Islet of Langerhans (tissue), 1 donor: Measurements from ENCODE around the gene CYP11A1.

ENCODE experiments used
- FAIRE-seq: peaks from one replicate; lab custom pipeline; 2011; peaks lifted over from hg19 to GRCh38; lab: Jason Lieb, UNC

The CYP11A1 gene

GRCh38 chr15:74367296-74367854 is at the start of gene CYP11A1:
Gene CYP11A1, minus strand, starts transcription at chr15:74367646. Its CDS starts 61 bp downstream, at chr15:74367585.
- no peak for FAIRE-seq

- FAIRE-seq, result no peak
These were observed 49.8 kb upstream of the CYP11A1 start for GRCh38 chr15:74417225-74417624.

GRCh38 chr15:74415966-74416916 is 48.8 kb upstream of the CYP11A1 start:
- FAIRE-seq, result no peak

DNA sequence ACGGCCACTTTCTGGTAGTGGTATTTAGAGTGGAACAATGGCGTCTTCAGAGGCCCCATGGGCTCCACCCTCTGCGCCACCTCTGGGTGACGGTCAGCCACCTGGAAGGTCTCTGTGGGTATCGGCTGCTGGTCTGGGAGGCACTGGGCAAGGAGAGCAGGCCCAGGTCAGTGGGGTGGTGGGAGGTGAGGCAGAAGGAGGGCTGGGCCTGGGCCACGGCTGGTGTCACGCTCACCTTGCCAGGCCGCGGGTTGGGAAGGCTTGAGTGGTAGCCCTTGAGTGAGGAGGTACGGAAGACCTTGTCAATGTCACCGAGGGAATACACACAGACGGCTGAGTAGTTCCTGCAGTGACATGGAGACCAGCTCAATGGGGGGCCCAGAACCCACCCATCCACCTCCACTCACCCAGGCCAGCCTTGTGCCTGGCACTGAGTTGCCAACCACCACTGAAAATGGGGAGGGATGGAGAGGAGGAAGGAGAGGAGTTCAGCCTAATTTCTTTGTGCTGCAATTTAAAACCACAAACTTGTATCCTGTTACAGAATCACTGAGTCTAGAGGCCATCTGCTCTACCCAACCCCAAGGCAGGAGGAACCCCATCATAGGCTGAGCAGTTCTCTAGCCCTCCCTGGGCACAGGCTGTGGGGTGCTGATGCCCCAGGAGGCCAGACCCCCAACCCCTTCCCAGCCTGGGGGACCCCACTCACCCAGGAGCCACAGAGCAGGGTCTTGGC is 47.3 kb upstream of the CYP11A1 start:
- no peak for FAIRE-seq

GRCh38 chr15:74414081-74414580 is 46.7 kb upstream of the CYP11A1 start:
- no peak for FAIRE-seq

- FAIRE-seq, result no peak
These were observed 46.1 kb upstream of the CYP11A1 start for GRCh38 chr15:74413350-74414080.

- FAIRE-seq, result no peak
These were observed 44.7 kb upstream of the CYP11A1 start for GRCh38 chr15:74412159-74412558.

GRCh38 chr15:74411686-74412085 is 44.2 kb upstream of the CYP11A1 start:
- no peak for FAIRE-seq

- FAIRE-seq, result no peak
These were observed 43.1 kb upstream of the CYP11A1 start for GRCh38 chr15:74410502-74410901.

DNA sequence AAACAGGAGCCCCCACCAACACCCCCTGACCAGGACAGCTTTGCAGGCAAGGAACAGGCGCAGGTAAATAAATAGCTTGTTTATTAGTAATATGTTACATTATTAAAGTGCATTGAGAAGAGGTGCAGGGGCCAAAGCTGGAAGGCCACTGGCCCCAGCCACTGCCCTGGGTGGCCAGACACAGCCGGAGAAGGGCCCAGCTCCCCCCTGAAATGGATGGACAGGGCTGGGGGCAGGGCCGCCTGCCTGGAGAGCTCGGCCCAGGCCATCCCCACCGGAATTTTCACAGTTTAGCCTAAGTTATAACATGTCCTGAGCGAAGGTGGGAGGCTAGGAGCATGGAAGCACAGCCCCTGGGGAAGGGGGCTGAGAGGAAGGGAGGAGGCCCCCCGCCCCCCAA is 41.8 kb upstream of the CYP11A1 start:
- no peak for FAIRE-seq

DNA sequence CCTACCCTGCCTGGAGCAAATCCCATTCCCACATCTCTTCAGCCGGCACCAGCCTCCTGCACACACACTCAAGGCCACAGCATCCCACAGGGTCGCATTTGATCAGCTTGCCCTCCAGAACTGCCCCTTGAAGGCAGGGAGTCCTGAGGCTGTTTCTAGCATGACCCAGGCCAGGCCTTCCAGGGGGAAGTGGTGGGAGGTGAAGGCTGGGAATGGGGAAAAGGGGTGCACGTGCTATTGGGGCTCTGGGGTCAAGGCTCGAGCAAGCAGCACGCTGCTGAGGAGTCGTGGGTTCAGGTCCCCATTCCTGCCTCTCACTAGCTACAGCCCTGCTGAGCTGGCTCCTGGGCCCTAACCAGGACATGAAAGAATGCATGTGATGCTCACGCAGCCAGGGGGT is 41.4 kb upstream of the CYP11A1 start:
- FAIRE-seq, result no peak

DNA sequence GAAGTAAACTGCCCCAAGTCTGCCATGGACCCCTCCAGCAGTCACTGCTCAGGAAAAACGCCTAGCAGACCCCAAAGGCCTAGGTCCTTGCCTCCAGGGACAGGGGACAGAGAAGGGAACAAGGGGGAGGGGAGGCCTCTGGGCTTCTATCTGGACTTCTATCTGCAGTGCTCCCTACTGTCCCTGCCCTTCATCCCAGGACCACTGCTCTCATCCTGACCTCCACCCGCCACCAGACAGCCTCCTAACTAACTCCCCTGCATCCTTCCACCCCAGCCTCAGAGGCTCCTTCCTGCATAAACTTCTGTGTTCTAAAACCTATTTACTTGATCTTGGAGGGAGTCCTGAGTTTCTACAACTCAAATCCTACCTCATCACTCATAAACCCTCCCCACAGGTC is 40.9 kb upstream of the CYP11A1 start:
- no peak for FAIRE-seq

DNA sequence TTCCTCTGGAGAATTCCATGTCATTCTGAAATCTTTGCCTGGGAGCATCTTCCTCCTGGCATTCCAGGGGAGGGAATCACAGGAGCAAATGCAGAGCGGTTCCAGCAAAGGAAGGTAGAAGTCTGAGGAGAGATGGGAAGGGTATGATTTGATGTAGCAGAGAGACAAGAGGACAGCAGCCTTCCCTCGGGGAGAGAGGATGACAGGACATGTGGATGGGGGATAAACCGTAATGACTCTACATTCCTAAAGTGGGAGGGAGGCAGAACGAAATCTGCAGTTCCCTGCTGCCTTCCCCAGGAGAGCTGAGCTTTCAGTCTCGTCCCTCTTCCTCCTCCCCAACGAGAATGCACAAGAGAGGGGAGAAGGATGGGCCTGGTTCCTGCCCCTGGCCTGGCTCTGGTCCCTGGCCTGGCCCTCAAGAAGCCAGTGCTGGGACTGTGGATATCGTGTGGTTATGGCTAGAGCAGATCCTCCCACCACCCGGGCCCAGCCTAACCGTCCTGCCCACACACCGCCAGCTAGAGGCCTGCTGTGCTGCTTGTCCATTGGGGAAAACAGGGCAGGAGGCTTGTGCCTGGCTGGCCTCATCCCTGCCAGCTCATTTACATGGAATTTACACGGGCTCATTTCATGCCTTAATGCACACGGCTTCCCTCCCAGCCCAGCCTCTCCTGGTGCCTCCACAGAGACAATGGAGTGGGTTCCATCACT is 39.7 kb upstream of the CYP11A1 start:
- no peak for FAIRE-seq

DNA sequence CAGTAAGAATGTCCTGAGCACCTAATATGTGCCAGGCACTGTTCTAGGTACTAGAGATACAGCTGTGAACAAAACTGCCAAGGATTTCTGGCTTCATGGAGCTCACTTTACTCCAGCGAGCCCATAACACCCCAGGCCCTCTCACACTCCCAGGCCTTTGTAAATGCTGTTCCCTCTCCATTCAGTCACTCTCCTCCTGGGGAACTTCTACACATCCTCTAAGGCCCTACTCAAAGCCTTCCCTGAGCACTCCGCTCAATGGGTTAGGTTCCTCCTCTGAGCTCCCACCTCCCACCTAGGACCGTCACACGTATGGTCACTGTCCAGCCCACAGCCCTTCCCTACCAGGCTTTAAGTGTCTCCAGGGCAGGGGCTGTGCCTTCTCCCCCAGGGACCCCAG is 39.1 kb upstream of the CYP11A1 start:
- FAIRE-seq, result no peak

GRCh38 chr15:74405823-74406222 is 38.4 kb upstream of the CYP11A1 start:
- FAIRE-seq, result no peak

DNA sequence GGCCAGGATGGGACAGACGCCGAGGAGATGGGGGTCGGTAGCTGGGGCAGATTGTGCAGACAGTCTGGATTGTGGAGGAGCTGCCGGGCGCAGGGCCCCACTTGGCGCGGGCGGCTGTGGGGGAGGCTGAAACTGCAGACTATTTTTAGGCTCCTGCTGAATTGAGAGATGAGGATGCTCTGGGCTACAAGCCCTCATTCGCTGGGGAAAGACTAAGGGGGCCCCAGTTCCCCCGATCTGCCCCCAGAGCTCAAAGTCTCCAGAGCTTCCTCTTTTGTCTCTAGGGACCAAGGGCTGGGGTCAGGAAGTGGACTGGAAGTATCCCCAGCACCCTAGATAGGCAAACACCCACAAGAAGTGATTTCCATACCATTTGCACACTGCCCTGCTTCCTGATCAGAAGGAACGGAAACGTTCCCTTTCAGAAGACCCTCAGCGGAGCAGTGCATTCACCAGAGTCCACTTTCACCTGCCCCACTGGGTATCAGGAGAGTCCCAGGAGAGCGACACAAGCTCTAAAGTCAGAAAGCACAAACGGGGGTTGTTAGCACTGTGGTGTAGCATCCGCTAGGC is 36.6 kb upstream of the CYP11A1 start:
- no peak for FAIRE-seq

- no peak for FAIRE-seq
These were observed 36.1 kb upstream of the CYP11A1 start for GRCh38 chr15:74403588-74403919.

GRCh38 chr15:74402873-74403587 is 35.6 kb upstream of the CYP11A1 start:
- FAIRE-seq, result no peak

DNA sequence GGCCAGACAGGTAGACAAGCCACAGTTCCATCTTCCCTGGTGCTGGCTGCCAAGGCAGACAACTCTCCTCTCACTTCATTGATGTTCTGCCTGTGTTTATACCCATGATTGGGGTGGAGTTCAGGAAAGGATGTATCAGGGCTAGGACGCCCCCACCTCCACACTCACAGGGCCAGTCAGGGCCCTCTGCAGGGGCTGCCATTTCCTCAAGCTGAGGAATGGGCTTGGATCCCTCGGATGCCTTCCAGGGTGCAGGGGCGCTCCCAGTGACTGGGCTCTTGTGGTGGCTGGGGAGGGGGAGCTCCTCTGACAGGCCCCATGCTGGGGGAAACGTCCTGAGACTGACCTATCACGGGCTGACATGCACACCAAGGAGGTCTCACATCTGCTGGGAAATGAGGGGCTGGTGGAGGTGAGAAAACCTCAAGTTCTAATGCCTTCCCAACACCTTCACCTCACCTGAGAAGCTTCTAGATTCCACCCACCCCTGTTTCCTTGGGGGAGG is 34.9 kb upstream of the CYP11A1 start:
- FAIRE-seq, result no peak
